GM06990 (cell line): ENCODE data around the gene CITED4.

Source experiments
- DNase-seq: peaks from one replicate; pipeline ENCODE4 v3.0.0-alpha.2; 2011; ENCODE audit not compliant: insufficient read length; ENCODE audit errors: extremely low read depth
- H3K27me3 ChIP-seq: replicated peaks from 2 replicates; pipeline ENCODE4 v1.6.0; 2011; ENCODE audit warnings: low read length; ENCODE audit not compliant: control insufficient read depth, insufficient read depth
- H3K36me3 ChIP-seq: 2 replicates; pipeline ENCODE4 v1.5.1; 2011; ENCODE audit warnings: low read length; ENCODE audit not compliant: control insufficient read depth, insufficient read depth
- H3K4me3 ChIP-seq: replicated peaks from 2 replicates; pipeline ENCODE4 v1.5.1; 2011; ENCODE audit warnings: low read depth, mild to moderate bottlenecking, control low read depth, low read length
- TF ChIP-seq, protein P1 (sequence below): IDR thresholded peaks from 2 replicates; pipeline ENCODE4 v1.5.1; 2011; ENCODE audit warnings: low read length, control low read depth, mild to moderate bottlenecking, inconsistent platforms; ENCODE audit not compliant: insufficient read depth, poor library complexity, severe bottlenecking

Gene CITED4

DNA sequence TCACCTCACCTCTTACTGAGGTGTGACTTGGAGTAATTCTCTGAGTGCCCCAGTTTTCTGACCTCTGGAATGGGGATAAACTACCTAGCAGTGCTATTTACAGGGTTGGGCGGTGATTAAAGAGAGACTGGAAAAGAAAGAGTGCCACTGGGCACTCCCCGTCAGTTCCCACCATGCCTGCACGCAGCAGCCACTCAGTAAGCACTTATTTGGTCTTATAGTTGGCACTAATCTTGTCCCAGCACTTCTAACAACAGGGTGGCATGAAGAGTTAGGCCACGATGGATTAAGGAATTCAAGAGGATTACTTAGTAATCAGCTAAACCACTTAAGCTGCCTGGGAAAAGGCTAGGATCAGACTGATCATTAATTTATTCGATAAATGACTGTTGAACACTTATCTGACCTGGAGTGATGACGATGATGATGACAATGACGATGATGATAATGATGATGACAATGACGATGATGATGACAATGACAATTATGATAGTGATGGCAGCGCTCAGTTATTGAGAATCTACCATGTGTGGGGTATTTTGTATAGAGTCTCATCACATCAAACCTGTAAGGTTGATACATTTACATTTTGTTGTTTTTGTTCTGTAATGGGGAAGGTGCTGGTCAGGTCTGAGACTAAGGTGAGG, 5.4 kb downstream of the CITED4 start:
- H3K36me3 ChIP-seq, result no peaks in the 10 kb centered on the region
- no peak overlapping the region for H3K4me3 ChIP-seq
- no peaks in the 10 kb centered on the region; the same call in none of the 2 replicates for H3K27me3 ChIP-seq
- TF ChIP-seq, protein P1, sequence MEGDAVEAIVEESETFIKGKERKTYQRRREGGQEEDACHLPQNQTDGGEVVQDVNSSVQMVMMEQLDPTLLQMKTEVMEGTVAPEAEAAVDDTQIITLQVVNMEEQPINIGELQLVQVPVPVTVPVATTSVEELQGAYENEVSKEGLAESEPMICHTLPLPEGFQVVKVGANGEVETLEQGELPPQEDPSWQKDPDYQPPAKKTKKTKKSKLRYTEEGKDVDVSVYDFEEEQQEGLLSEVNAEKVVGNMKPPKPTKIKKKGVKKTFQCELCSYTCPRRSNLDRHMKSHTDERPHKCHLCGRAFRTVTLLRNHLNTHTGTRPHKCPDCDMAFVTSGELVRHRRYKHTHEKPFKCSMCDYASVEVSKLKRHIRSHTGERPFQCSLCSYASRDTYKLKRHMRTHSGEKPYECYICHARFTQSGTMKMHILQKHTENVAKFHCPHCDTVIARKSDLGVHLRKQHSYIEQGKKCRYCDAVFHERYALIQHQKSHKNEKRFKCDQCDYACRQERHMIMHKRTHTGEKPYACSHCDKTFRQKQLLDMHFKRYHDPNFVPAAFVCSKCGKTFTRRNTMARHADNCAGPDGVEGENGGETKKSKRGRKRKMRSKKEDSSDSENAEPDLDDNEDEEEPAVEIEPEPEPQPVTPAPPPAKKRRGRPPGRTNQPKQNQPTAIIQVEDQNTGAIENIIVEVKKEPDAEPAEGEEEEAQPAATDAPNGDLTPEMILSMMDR, result no peak
- no peak for DNase-seq

DNA sequence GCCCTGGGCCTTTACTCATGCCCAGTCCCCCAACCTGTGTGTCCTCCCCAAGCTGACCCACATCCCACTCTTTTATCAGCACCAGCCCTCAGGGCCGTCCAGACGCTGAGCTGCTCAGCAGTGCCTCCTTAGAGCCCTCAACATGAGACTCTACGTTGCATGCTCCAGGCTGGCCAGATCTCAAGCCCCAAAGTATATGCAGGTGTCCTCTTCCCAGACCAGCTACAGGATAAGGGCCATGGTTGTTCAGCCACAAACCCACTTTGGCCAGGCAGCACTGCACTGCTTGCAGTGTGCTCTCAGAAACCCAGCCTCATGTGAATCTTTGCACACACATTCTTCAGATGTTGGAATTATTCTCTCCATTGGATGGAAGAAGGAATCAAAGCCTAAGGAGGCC, 6.0 kb downstream of the CITED4 start:
- no peak for DNase-seq
- no peaks in the 10 kb centered on the region for H3K36me3 ChIP-seq
- no peak overlapping the region for H3K4me3 ChIP-seq
- TF ChIP-seq, protein P1, result no peak
- H3K27me3 ChIP-seq, result no peaks in the 10 kb centered on the region; the same call in none of the 2 replicates

DNA sequence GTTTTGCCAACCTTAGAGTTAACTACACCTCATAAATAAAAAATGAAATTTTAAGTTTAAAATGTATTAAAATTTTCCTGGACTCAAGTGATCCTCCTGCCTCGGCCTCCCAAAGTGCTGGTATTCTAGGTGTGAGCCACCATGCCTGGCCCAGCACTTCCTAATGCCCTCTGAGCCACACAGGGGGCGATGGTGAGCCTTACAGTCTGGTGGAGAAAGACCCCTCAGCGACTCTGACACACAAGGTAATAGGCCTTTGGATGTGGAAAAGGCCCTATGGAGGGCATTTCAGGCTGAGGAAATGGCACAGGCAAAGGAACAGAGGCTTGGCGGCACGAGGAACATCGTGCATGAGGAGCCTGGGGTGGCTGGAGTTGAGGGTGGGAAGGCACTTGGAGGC, 6.7 kb downstream of the CITED4 start:
- no peaks in the 10 kb centered on the region; the same call in none of the 2 replicates for H3K27me3 ChIP-seq
- H3K36me3 ChIP-seq, result no peaks in the 10 kb centered on the region
- H3K4me3 ChIP-seq, result no peak overlapping the region
- no peak for DNase-seq
- TF ChIP-seq, protein P1, result peak; percentile 45

DNA sequence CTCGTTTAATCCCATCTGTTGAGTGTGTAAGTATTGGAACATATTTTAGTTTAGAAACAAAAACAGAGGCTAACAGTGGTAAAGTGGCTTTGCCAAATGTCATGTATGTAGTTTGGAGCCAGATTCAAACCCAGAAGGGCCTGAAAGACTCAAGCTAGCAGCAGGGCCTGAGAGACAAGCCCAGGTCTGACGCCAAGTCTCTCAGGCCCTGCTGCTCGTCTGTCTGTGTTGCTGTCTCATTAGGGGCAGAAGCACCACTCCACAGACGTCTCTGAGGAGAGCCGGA, 8.3 kb downstream of the CITED4 start:
- DNase-seq, result no peak
- Histone ChIP-seq H3K27me3 (no peaks in the 10 kb centered on the region; the same call in 1 of the 2 replicates), H3K4me3 (no peak overlapping the region), H3K36me3 (no peaks in the 10 kb centered on the region)
- TF ChIP-seq, protein P1, result no peak

DNA sequence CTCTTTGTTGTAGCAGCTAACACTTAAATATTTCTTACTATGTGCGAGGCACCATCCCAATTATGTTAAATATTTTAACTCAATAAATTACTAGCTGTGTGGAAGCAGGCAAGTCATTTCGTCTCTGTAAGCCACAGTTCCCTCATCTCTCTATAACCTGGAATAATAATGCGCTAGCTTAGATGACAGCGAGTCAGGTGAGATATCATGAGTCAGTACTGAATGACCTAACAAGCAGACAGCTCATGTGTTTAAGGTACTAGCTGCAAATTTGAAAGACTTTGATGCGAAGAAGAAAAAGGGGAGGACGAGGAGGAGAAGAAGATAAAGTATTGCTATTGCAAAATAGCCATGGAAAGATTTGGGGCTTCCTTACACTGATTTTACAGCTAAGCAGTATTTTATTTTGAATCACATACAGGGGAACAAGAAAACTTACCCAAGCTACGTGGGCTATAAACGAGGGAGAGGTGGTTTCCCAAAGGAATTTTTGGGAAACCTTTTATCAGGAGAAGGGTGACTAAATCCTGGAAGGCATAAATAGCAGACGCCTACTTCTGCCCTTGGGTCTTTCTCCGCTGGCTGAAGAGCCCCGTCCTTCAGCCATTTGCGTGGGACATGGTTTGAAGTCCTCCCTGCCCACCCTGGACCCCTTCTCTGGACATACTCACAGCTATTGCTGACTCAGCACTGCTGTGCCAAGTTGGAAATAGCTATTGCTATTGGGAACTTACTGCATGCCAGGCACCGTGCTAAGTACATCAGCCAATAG, 8.9 kb downstream of the CITED4 start:
- Histone ChIP-seq H3K36me3 (no peaks in the 10 kb centered on the region), H3K4me3 (no peak overlapping the region), H3K27me3 (no peaks in the 10 kb centered on the region; the same call in 1 of the 2 replicates)
- DNase-seq, result no peak
- TF ChIP-seq, protein P1, result no peak
